NB4 (cell line): ENCODE data around the gene LBR.

Experiments
- DNase-seq: peaks from one replicate; pipeline ENCODE4 v3.0.0; 2010; ENCODE audit warnings: low read depth
- H3K4me3 ChIP-seq: one replicate; pipeline ENCODE4 v1.5.1; 2011; ENCODE audit warnings: mild to moderate bottlenecking, low read depth, low read length, moderate library complexity
- MAX ChIP-seq: IDR thresholded peaks from 2 replicates; pipeline ENCODE4 v1.6.1; 2011; ENCODE audit warnings: low read depth, low read length
- MYC ChIP-seq: IDR thresholded peaks from 2 replicates; pipeline ENCODE4 v1.6.1; 2011; ENCODE audit warnings: low read depth, low read length
- POLR2A ChIP-seq: IDR thresholded peaks from 2 replicates; pipeline ENCODE4 v1.6.1; 2011; ENCODE audit warnings: mild to moderate bottlenecking; ENCODE audit not compliant: insufficient read length; ENCODE audit errors: extremely low read depth
- TF ChIP-seq, protein P1 (sequence below): IDR thresholded peaks from one replicate; pipeline ENCODE4 v1.5.1; 2012; ENCODE audit warnings: low read depth, low read length

Gene LBR

GRCh38 chr1:225425201-225425786 lies 2.5 kb downstream of the LBR start:
- peak; percentile 87 for DNase-seq
- TF ChIP-seq, protein P1, sequence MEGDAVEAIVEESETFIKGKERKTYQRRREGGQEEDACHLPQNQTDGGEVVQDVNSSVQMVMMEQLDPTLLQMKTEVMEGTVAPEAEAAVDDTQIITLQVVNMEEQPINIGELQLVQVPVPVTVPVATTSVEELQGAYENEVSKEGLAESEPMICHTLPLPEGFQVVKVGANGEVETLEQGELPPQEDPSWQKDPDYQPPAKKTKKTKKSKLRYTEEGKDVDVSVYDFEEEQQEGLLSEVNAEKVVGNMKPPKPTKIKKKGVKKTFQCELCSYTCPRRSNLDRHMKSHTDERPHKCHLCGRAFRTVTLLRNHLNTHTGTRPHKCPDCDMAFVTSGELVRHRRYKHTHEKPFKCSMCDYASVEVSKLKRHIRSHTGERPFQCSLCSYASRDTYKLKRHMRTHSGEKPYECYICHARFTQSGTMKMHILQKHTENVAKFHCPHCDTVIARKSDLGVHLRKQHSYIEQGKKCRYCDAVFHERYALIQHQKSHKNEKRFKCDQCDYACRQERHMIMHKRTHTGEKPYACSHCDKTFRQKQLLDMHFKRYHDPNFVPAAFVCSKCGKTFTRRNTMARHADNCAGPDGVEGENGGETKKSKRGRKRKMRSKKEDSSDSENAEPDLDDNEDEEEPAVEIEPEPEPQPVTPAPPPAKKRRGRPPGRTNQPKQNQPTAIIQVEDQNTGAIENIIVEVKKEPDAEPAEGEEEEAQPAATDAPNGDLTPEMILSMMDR = no peak
- TF ChIP-seq MAX = no peak
- peak overlapping the region; percentile 96 for H3K4me3 ChIP-seq

GRCh38 chr1:225424562-225425200 lies 3.2 kb downstream of the LBR start:
- TF ChIP-seq POLR2A (no peak), MYC (no peak), MAX (no peak)
- TF ChIP-seq, protein P1 = no peak

DNA sequence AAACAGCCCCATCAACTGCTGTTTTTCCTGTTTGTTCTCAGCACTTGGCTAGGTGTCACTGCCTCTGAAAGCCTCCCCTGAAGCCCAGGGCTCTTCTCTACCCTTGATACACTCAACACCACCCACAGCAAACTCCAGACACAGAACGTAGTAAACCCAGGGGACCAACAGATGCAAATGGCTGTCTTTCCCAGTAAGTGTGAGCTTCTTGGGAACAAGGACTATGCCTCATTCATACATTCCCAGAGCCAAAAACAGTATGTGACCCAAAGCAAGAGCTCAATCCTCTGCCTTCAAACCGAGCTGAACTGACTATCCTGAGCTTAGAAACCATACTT lies 4.4 kb downstream of the LBR start:
- H3K4me3 ChIP-seq = peak overlapping the region; percentile 33
- DNase-seq = no peak
- TF ChIP-seq POLR2A (no peak), MYC (no peak), MAX (no peak)
- TF ChIP-seq, protein P1 = no peak

More at GRCh38 chr1:225424562-225425200, 3.2 kb downstream of the LBR start:
- peak overlapping the region; percentile 96 for H3K4me3 ChIP-seq
- DNase-seq = no peak

DNA sequence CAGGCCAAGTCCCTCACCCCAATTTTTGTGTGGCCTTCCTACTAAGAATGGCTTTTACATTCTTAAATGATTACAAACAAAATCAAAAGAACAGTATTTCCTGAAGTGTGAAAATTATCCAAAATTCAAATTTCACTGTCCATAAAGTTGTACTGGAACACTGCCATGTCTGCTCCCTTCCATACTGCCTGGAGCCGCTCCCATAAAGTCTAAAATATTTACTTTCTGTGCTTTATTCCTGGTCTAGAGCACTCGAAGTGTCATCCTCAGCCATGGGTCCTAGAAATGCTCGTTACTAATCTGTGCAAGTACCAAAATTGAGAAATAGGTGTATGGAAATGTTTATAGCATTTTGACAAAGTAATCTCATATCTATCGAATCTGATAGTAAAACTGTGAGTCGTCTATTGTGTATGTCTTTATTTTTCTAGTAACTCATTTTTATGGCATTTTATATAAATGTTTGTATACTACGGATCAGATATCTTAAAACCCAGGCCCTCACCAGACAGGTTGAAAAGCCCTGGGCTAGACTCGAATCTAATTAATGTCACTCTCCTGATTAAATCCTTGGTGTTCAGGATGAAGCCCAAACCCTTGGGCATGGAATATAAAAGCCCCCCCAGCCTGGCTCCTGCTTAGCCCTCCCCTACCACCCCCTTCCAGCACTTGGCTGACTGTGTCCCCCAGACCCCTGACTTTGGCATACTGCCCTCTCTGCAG lies 4.9 kb downstream of the LBR start:
- H3K4me3 ChIP-seq = peak overlapping the region; percentile 33
- no peak for TF ChIP-seq MAX
- TF ChIP-seq MYC = no peak
- no peak for TF ChIP-seq POLR2A
- TF ChIP-seq, protein P1 = no peak
- no peak for DNase-seq

GRCh38 chr1:225422031-225422605 lies 5.7 kb downstream of the LBR start:
- TF ChIP-seq POLR2A (no peak), MYC (no peak), MAX (no peak)
- TF ChIP-seq, protein P1 = no peak
- no peak overlapping the region for H3K4me3 ChIP-seq
- DNase-seq = no peak
